Measurements from ENCODE around the gene RAI14. TPM values are rescaled to one million over a fixed set of nuclear protein-coding genes. Genes with fewer than 3 reads are reported as not detected.

RAI14 gene
- total RNA-seq, 6 experiments from 2014 or later, result 11.9 to 30.8 (median 20.8) TPM

- no peak overlapping the region for H3K27ac ChIP-seq
- no peaks in the 10 kb centered on the region for H3K9me3 ChIP-seq
- H3K4me1 ChIP-seq, result no peaks in the 10 kb centered on the region
- TF ChIP-seq CTCF (IDR thresholded peaks at IDR 0.05) (no peak), POLR2A (IDR thresholded peaks at IDR 0.05) (no peak)
- intact Hi-C loops (cut with DNase I), result no loop called here
- H3K36me3 ChIP-seq, result no peaks in the 10 kb centered on the region
- 58% methylated on average over 4 of the region's 5 CpGs for whole genome bisulfite sequencing (ENCODE audit: insufficient coverage, low coverage, low lambda C conversion rate, missing lambda C conversion rate)
- ATAC-seq (no peak), DNase-seq (no peak)
- H3K27me3 ChIP-seq, result no peaks in the 10 kb centered on the region
- no peak overlapping the region for H3K4me3 ChIP-seq
Observed at GRCh38 chr5:34859253-34859652, 203.1 kb downstream of the RAI14 start.

- Histone ChIP-seq H3K36me3 (no peaks in the 10 kb centered on the region), H3K27ac (no peak overlapping the region), H3K4me3 (no peak overlapping the region), H3K4me1 (peaks cover 0 to 8% (median 0%) of the 10 kb centered on the region in 4 donors), H3K9me3 (no peaks in the 10 kb centered on the region), H3K27me3 (no peaks in the 10 kb centered on the region)
- ATAC-seq (peak in 3 of 4 donors; percentile 38 to 43 (median 41)), DNase-seq (no peak)
- intact Hi-C loops (cut with DNase I), result no loop called here
- no peak for TF ChIP-seq CTCF (IDR thresholded peaks at IDR 0.05)
- no peak for TF ChIP-seq POLR2A (IDR thresholded peaks at IDR 0.05)
- 30% methylated on average over 2 of the region's 3 CpGs for WGBS (ENCODE audit: insufficient coverage, low coverage, low lambda C conversion rate, missing lambda C conversion rate)
Observed at GRCh38 chr5:34863946-34864345, 207.8 kb downstream of the RAI14 start.

- DNase-seq (no peak), ATAC-seq (no peak)
- WGBS (ENCODE audit: insufficient coverage, low coverage, low lambda C conversion rate, missing lambda C conversion rate), result 79% methylated on average over 2 of the region's 2 CpGs
- Histone ChIP-seq H3K4me1 (peaks cover 0 to 8% (median 0%) of the 10 kb centered on the region in 4 donors), H3K4me3 (no peak overlapping the region), H3K36me3 (no peaks in the 10 kb centered on the region), H3K27me3 (no peaks in the 10 kb centered on the region), H3K27ac (no peak overlapping the region), H3K9me3 (no peaks in the 10 kb centered on the region)
- no peak for TF ChIP-seq POLR2A (IDR thresholded peaks at IDR 0.05)
- TF ChIP-seq CTCF (IDR thresholded peaks at IDR 0.05), result no peak
- intact Hi-C loops (cut with DNase I), result no loop called here
Observed at GRCh38 chr5:34865091-34865490, 209.0 kb downstream of the RAI14 start.

GRCh38 chr5:34866989-34867471, 210.9 kb downstream of the RAI14 start:
- H3K27ac ChIP-seq, result no peak overlapping the region
- no peak overlapping the region for H3K4me3 ChIP-seq
- peaks cover 0 to 8% (median 0%) of the 10 kb centered on the region in 4 donors for H3K4me1 ChIP-seq
- WGBS (ENCODE audit: insufficient coverage, low coverage, low lambda C conversion rate, missing lambda C conversion rate), result 77% methylated on average over 3 of the region's 3 CpGs
- peak in 3 of 4 donors; percentile 30 to 58 (median 47) for ATAC-seq
- H3K36me3 ChIP-seq, result no peaks in the 10 kb centered on the region
- H3K9me3 ChIP-seq, result no peaks in the 10 kb centered on the region
- TF ChIP-seq POLR2A (IDR thresholded peaks at IDR 0.05) (no peak), CTCF (IDR thresholded peaks at IDR 0.05) (no peak)
- DNase-seq, result peak in 1 of 3 donors; percentile 45
- no peaks in the 10 kb centered on the region for H3K27me3 ChIP-seq
- intact Hi-C loops (cut with DNase I), result no loop called here

GRCh38 chr5:34867660-34868059, 211.5 kb downstream of the RAI14 start:
- Histone ChIP-seq H3K36me3 (no peaks in the 10 kb centered on the region), H3K4me1 (peaks cover 0 to 8% (median 0%) of the 10 kb centered on the region in 4 donors), H3K27ac (no peak overlapping the region), H3K9me3 (no peaks in the 10 kb centered on the region), H3K4me3 (no peak overlapping the region), H3K27me3 (no peaks in the 10 kb centered on the region)
- ATAC-seq, result no peak
- DNase-seq, result no peak
- intact Hi-C loops (cut with DNase I), result no loop called here
- 86% methylated on average over 3 of the region's 3 CpGs for WGBS (ENCODE audit: insufficient coverage, low coverage, low lambda C conversion rate, missing lambda C conversion rate)
- no peak for TF ChIP-seq CTCF (IDR thresholded peaks at IDR 0.05)
- no peak for TF ChIP-seq POLR2A (IDR thresholded peaks at IDR 0.05)

All from right lobe of liver (tissue), 6 donors.